Type B pancreatic cell (in vitro differentiated cells): ENCODE measurements around the gene ZNF682. TPM values are rescaled to one million over a fixed set of nuclear protein-coding genes. Genes with fewer than 3 reads are reported as not detected.
A peak's percentile ranks its signal among the peaks of the same experiment; 100 is the strongest.
"Not testable (repeated sequence)": the region's sequence is repeated elsewhere in the genome, so short reads cannot be mapped to it uniquely, and the experiment has no call there.

Experiments used
- DNase-seq: peaks from one replicate; pipeline ENCODE4 v3.0.0; 2021; ENCODE audit warnings: mixed read lengths; ENCODE audit not compliant: unreplicated experiment; ENCODE audit errors: extremely low spot score
- H3K27ac Mint-ChIP-seq: 2 replicates; pipeline ENCODE4 v1.8.0; 2021; ENCODE audit warnings: mild to moderate bottlenecking, mixed read lengths
- H3K27me3 Mint-ChIP-seq: 2 replicates; pipeline ENCODE4 v1.8.0; 2021; ENCODE audit warnings: mixed read lengths
- H3K36me3 Mint-ChIP-seq: 2 replicates; pipeline ENCODE4 v1.8.0; 2021; ENCODE audit warnings: mixed read lengths
- H3K4me1 Mint-ChIP-seq: one replicate; pipeline ENCODE4 v1.8.0; 2021; ENCODE audit warnings: mixed read lengths; ENCODE audit not compliant: unreplicated experiment
- H3K4me3 Mint-ChIP-seq: 2 replicates; pipeline ENCODE4 v1.8.0; 2021; ENCODE audit warnings: mild to moderate bottlenecking, mixed read lengths
- H3K9me3 Mint-ChIP-seq: 2 replicates; pipeline ENCODE4 v1.8.0; 2021; ENCODE audit warnings: mixed read lengths
- total RNA-seq: library from RNA; stranded (reverse); gene quantifications from 2 replicates; pipeline ENCODE4 v1.2.1, GENCODE V29; 2021; ENCODE audit warnings: low replicate concordance
- TF ChIP-seq, protein P1 (sequence below): fragments of 200-600 bp; sonication (generic); conservative IDR thresholded peaks from 2 replicates; pipeline ENCODE4 v1.5.0; 2021; ENCODE audit warnings: antibody characterized with exemption, mild to moderate bottlenecking

Gene ZNF682
- total RNA-seq, 1 donor from 2014 or later: 16.2 TPM

DNA sequence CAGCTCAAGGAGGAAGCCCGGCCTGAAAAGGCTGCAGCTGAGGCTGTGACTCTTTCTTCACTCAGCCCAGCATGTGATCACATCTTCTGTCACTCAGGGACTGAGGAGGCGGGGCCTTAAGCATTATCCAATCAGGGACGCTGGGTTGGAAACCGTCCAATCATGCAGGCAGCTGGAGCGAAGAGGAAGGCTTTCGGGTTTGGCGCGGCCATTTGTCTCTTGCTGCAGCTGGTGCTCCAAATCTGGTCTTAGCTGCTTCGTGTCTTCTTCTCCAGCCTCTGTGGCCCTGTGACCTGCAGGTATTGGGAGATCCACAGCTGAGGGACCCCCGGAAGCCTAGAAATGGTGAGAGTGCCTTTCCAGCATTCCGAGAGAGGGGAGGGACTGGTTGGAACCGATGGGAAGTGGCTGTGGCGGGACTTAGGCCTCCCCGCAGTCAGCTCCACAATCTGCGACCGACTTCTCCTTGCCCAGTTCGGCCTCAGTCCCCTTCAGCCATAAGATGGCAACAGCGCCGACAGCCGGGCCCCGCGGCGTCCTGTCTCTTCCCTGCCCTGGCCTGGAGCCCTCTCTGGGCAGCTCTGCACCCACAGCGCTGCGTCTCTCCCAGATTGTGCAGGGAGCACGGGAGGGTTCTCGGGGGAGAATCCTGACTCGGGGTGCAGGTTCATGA lies 38.6 kb upstream of the ZNF682 start, which contains the start of gene ZNF90:
ZNF90 (plus strand) TSS at position 210 of the 673 bp plus-strand sequence; CDS start at position 343, 133 bp downstream.
- TF ChIP-seq, protein P1, sequence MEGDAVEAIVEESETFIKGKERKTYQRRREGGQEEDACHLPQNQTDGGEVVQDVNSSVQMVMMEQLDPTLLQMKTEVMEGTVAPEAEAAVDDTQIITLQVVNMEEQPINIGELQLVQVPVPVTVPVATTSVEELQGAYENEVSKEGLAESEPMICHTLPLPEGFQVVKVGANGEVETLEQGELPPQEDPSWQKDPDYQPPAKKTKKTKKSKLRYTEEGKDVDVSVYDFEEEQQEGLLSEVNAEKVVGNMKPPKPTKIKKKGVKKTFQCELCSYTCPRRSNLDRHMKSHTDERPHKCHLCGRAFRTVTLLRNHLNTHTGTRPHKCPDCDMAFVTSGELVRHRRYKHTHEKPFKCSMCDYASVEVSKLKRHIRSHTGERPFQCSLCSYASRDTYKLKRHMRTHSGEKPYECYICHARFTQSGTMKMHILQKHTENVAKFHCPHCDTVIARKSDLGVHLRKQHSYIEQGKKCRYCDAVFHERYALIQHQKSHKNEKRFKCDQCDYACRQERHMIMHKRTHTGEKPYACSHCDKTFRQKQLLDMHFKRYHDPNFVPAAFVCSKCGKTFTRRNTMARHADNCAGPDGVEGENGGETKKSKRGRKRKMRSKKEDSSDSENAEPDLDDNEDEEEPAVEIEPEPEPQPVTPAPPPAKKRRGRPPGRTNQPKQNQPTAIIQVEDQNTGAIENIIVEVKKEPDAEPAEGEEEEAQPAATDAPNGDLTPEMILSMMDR: no peak
- Mint-ChIP-seq H3K36me3 (peaks cover 33% of the 10 kb centered on the region), H3K9me3 (peaks cover 16% of the 10 kb centered on the region), H3K27ac (peak within 1 kb of the TSS; percentile 92), H3K27me3 (no peaks in the 10 kb centered on the region), H3K4me3 (peak within 1 kb of the TSS; percentile 97), H3K4me1 (peaks cover 26% of the 10 kb centered on the region)
- peak; percentile 89 for DNase-seq

DNA sequence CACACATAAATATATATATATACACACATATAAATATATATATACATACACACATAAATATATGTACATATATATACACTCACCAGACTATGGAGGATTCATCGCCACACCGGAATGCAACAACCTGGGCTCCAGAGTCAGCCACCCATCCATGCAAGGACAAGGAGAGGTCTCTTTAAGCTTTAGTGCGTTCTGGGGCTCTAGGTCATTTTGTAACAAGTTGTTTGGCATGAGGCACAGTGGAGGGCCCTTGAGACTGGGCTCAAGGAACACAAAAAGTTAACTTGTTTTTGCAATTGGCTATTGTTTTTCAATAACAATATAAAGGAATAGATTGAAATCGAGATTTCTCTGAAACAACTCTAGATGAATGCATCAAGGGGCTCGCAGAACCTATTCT lies 33.6 kb upstream of the ZNF682 start:
- peaks cover 8% of the 10 kb centered on the region for H3K9me3 Mint-ChIP-seq
- TF ChIP-seq, protein P1: no peak
- peaks cover 4% of the 10 kb centered on the region for H3K4me1 Mint-ChIP-seq
- H3K4me3 Mint-ChIP-seq: no peak overlapping the region
- H3K27ac Mint-ChIP-seq: no peak overlapping the region
- no peak for DNase-seq
- peaks cover 7% of the 10 kb centered on the region for H3K27me3 Mint-ChIP-seq
- no peaks in the 10 kb centered on the region for H3K36me3 Mint-ChIP-seq

DNA sequence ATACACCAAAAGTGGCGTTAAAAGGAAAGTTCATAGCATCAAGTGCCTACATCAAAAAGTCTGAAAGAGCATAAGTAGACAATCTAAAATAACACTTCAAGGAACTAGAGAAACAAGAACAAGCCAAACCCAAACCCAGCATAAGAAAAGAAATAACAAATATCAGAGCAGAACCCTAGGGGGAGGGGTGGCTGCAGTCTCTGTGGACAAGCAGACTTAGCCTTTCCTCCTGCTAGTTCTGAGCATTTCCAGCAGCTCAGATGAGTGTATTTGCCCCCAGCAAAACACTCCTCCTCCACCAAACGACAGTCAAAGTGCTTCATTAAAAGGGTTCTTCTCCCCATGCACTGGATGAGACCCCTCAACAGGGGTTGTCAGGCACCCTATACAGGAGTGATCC lies 31.4 kb upstream of the ZNF682 start:
- Mint-ChIP-seq H3K27me3 (peaks cover 7% of the 10 kb centered on the region), H3K4me3 (no peak overlapping the region), H3K27ac (no peak overlapping the region), H3K36me3 (no peaks in the 10 kb centered on the region), H3K4me1 (no peaks in the 10 kb centered on the region), H3K9me3 (peaks cover 8% of the 10 kb centered on the region)
- DNase-seq: no peak
- TF ChIP-seq, protein P1: no peak

DNA sequence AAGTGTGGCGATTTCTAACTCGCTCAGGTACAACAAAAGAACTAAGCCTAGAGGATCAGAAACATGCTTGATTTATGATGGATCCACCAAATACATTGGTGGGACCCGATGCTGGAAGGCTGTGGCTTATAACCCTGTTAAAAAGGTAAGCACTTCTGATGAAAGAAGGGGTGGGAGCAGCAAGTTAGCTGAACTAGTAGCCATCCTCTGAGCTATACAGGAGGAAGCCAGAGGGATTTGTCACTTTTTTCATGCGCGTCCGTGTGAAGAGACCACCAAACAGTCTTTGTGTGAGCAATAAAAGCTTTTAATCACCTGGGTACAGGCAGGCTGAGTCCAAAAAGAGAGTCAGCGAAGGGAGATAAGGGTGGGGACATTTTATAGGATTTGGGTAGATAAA lies 29.3 kb upstream of the ZNF682 start:
- not testable (repeated sequence) for H3K27me3 Mint-ChIP-seq, H3K4me1 Mint-ChIP-seq, H3K4me3 Mint-ChIP-seq, H3K9me3 Mint-ChIP-seq, H3K36me3 Mint-ChIP-seq, H3K27ac Mint-ChIP-seq, DNase-seq

DNA sequence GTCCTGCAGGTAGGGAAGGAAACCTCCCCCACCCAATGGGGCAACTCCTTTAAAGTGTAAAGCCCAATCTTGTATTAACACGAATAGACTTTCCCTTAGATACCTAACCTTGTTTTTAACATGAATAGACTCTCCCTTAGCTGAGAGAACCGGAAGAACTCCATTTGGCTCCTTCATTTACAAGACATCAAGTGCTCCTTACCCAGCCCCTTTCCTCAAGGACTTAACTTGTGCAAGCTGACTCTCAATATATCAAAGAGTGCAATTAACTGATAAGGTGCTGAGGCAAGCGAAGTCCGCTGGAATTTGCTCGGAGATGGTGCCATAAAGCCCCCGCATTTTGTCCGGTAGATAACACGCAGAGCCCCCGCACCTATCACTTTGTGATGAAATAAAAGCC lies 28.6 kb upstream of the ZNF682 start:
- TF ChIP-seq, protein P1: no peak
- Mint-ChIP-seq H3K9me3 (peaks cover 8% of the 10 kb centered on the region), H3K4me3 (no peak overlapping the region), H3K27ac (no peak overlapping the region), H3K4me1 (no peaks in the 10 kb centered on the region), H3K36me3 (no peaks in the 10 kb centered on the region), H3K27me3 (peaks cover 7% of the 10 kb centered on the region)
- DNase-seq: no peak

DNA sequence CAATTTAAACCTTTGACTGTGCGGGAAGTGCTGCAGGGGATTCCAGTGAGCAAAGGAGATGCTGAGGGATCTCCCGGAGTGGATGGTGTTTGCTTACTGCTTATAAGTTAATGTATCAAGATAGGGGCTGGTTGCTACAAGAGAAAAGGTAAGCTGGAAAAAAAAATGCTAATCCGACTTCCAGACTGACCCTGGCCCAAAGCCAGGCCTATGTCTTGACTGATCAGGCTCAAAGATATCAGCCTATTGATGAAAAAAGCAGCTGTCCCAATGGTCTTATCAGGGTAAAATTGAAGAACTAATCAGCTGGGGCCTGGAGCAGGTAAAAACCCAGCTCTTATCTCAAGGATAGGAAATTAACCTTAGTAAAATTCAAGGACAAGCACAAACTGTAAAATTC lies 27.6 kb upstream of the ZNF682 start:
- H3K9me3 Mint-ChIP-seq: peaks cover 8% of the 10 kb centered on the region
- H3K27me3 Mint-ChIP-seq: peaks cover 7% of the 10 kb centered on the region
- H3K4me1 Mint-ChIP-seq: no peaks in the 10 kb centered on the region
- no peak overlapping the region for H3K27ac Mint-ChIP-seq
- DNase-seq: no peak
- TF ChIP-seq, protein P1: no peak
- no peaks in the 10 kb centered on the region for H3K36me3 Mint-ChIP-seq
- H3K4me3 Mint-ChIP-seq: no peak overlapping the region
